Measurements from ENCODE around the gene VIT.
"Not testable (repeated sequence)": the region's sequence is repeated elsewhere in the genome, so short reads cannot be mapped to it uniquely, and the experiment has no call there.

The VIT gene

GRCh38 chr2:36805635-36806224 is 109.2 kb downstream of the VIT start:
- no peaks in the 10 kb centered on the region for H3K27me3 ChIP-seq (ENCODE audit: control insufficient read depth, insufficient read depth, low read length)
- no peaks in the 10 kb centered on the region for H3K36me3 ChIP-seq (ENCODE audit: control insufficient read depth, insufficient read depth, low read length)
- H3K9ac ChIP-seq (ENCODE audit: low read length): peak overlapping the region; percentile 39
- no peaks in the 10 kb centered on the region for H3K9me3 ChIP-seq (ENCODE audit: control insufficient read depth, low read length)
- H3K4me3 ChIP-seq (ENCODE audit: low read length): no peak overlapping the region
- peaks cover 26% of the 10 kb centered on the region for H3K4me1 ChIP-seq (ENCODE audit: control insufficient read depth, insufficient read depth, low read length)

- no peaks in the 10 kb centered on the region for H3K27me3 ChIP-seq (ENCODE audit: control insufficient read depth, insufficient read depth, low read length)
- no peaks in the 10 kb centered on the region for H3K36me3 ChIP-seq (ENCODE audit: control insufficient read depth, insufficient read depth, low read length)
- H3K4me1 ChIP-seq (ENCODE audit: control insufficient read depth, insufficient read depth, low read length): peaks cover 26% of the 10 kb centered on the region
- H3K9ac ChIP-seq (ENCODE audit: low read length): peak overlapping the region; percentile 26
- H3K9me3 ChIP-seq (ENCODE audit: control insufficient read depth, low read length): no peaks in the 10 kb centered on the region
- peak overlapping the region; percentile 16 for H3K4me3 ChIP-seq (ENCODE audit: low read length)
These were observed 110.8 kb downstream of the VIT start for GRCh38 chr2:36807223-36807886.

- no peaks in the 10 kb centered on the region for H3K27me3 ChIP-seq (ENCODE audit: control insufficient read depth, insufficient read depth, low read length)
- peak overlapping the region; percentile 26 for H3K9ac ChIP-seq (ENCODE audit: low read length)
- H3K36me3 ChIP-seq (ENCODE audit: control insufficient read depth, insufficient read depth, low read length): no peaks in the 10 kb centered on the region
- H3K9me3 ChIP-seq (ENCODE audit: control insufficient read depth, low read length): no peaks in the 10 kb centered on the region
- peaks cover 20% of the 10 kb centered on the region for H3K4me1 ChIP-seq (ENCODE audit: control insufficient read depth, insufficient read depth, low read length)
- no peak overlapping the region for H3K4me3 ChIP-seq (ENCODE audit: low read length)
These were observed 112.0 kb downstream of the VIT start for GRCh38 chr2:36808386-36809068.

- Histone ChIP-seq H3K9me3 (ENCODE audit: control insufficient read depth, low read length) (no peaks in the 10 kb centered on the region), H3K4me1 (ENCODE audit: control insufficient read depth, insufficient read depth, low read length) (peaks cover 20% of the 10 kb centered on the region), H3K36me3 (ENCODE audit: control insufficient read depth, insufficient read depth, low read length) (no peaks in the 10 kb centered on the region), H3K27me3 (ENCODE audit: control insufficient read depth, insufficient read depth, low read length) (no peaks in the 10 kb centered on the region), H3K4me3 (ENCODE audit: low read length) (no peak overlapping the region), H3K9ac (ENCODE audit: low read length) (no peak overlapping the region)
These were observed 112.5 kb downstream of the VIT start for GRCh38 chr2:36809069-36809445.

GRCh38 chr2:36811071-36811470 is 114.6 kb downstream of the VIT start:
- H3K4me3 ChIP-seq (ENCODE audit: low read length): no peak overlapping the region
- no peaks in the 10 kb centered on the region for H3K9me3 ChIP-seq (ENCODE audit: control insufficient read depth, low read length)
- no peaks in the 10 kb centered on the region for H3K27me3 ChIP-seq (ENCODE audit: control insufficient read depth, insufficient read depth, low read length)
- no peaks in the 10 kb centered on the region for H3K36me3 ChIP-seq (ENCODE audit: control insufficient read depth, insufficient read depth, low read length)
- peaks cover 20% of the 10 kb centered on the region for H3K4me1 ChIP-seq (ENCODE audit: control insufficient read depth, insufficient read depth, low read length)
- no peak overlapping the region for H3K9ac ChIP-seq (ENCODE audit: low read length)

GRCh38 chr2:36812196-36812595 is 115.7 kb downstream of the VIT start:
- H3K36me3 ChIP-seq (ENCODE audit: control insufficient read depth, insufficient read depth, low read length): no peaks in the 10 kb centered on the region
- no peaks in the 10 kb centered on the region for H3K9me3 ChIP-seq (ENCODE audit: control insufficient read depth, low read length)
- H3K9ac ChIP-seq (ENCODE audit: low read length): no peak overlapping the region
- no peaks in the 10 kb centered on the region for H3K27me3 ChIP-seq (ENCODE audit: control insufficient read depth, insufficient read depth, low read length)
- peaks cover 16% of the 10 kb centered on the region for H3K4me1 ChIP-seq (ENCODE audit: control insufficient read depth, insufficient read depth, low read length)
- H3K4me3 ChIP-seq (ENCODE audit: low read length): no peak overlapping the region

- H3K9me3 ChIP-seq (ENCODE audit: control insufficient read depth, low read length): no peaks in the 10 kb centered on the region
- no peak overlapping the region for H3K4me3 ChIP-seq (ENCODE audit: low read length)
- peaks cover 42% of the 10 kb centered on the region for H3K4me1 ChIP-seq (ENCODE audit: control insufficient read depth, insufficient read depth, low read length)
- H3K9ac ChIP-seq (ENCODE audit: low read length): no peak overlapping the region
- no peaks in the 10 kb centered on the region for H3K36me3 ChIP-seq (ENCODE audit: control insufficient read depth, insufficient read depth, low read length)
- no peaks in the 10 kb centered on the region for H3K27me3 ChIP-seq (ENCODE audit: control insufficient read depth, insufficient read depth, low read length)
These were observed 122.0 kb downstream of the VIT start for GRCh38 chr2:36818542-36818941.

GRCh38 chr2:36819095-36819711 is 122.7 kb downstream of the VIT start:
- Histone ChIP-seq H3K9me3 (ENCODE audit: control insufficient read depth, low read length) (no peaks in the 10 kb centered on the region), H3K36me3 (ENCODE audit: control insufficient read depth, insufficient read depth, low read length) (no peaks in the 10 kb centered on the region), H3K4me1 (ENCODE audit: control insufficient read depth, insufficient read depth, low read length) (peaks cover 42% of the 10 kb centered on the region), H3K4me3 (ENCODE audit: low read length) (no peak overlapping the region), H3K27me3 (ENCODE audit: control insufficient read depth, insufficient read depth, low read length) (no peaks in the 10 kb centered on the region), H3K9ac (ENCODE audit: low read length) (no peak overlapping the region)

GRCh38 chr2:36820942-36821605 is 124.6 kb downstream of the VIT start:
- no peaks in the 10 kb centered on the region for H3K27me3 ChIP-seq (ENCODE audit: control insufficient read depth, insufficient read depth, low read length)
- H3K9ac ChIP-seq (ENCODE audit: low read length): no peak overlapping the region
- no peaks in the 10 kb centered on the region for H3K9me3 ChIP-seq (ENCODE audit: control insufficient read depth, low read length)
- H3K4me3 ChIP-seq (ENCODE audit: low read length): no peak overlapping the region
- H3K4me1 ChIP-seq (ENCODE audit: control insufficient read depth, insufficient read depth, low read length): peaks cover 42% of the 10 kb centered on the region
- no peaks in the 10 kb centered on the region for H3K36me3 ChIP-seq (ENCODE audit: control insufficient read depth, insufficient read depth, low read length)

- H3K4me1 ChIP-seq (ENCODE audit: control insufficient read depth, insufficient read depth, low read length): peaks cover 34% of the 10 kb centered on the region
- no peaks in the 10 kb centered on the region for H3K36me3 ChIP-seq (ENCODE audit: control insufficient read depth, insufficient read depth, low read length)
- H3K9me3 ChIP-seq (ENCODE audit: control insufficient read depth, low read length): no peaks in the 10 kb centered on the region
- no peak overlapping the region for H3K9ac ChIP-seq (ENCODE audit: low read length)
- H3K27me3 ChIP-seq (ENCODE audit: control insufficient read depth, insufficient read depth, low read length): no peaks in the 10 kb centered on the region
- H3K4me3 ChIP-seq (ENCODE audit: low read length): no peak overlapping the region
These were observed 127.4 kb downstream of the VIT start for GRCh38 chr2:36823862-36824261.

GRCh38 chr2:36824273-36824672 is 127.8 kb downstream of the VIT start:
- Histone ChIP-seq H3K9me3 (ENCODE audit: control insufficient read depth, low read length) (no peaks in the 10 kb centered on the region), H3K4me3 (ENCODE audit: low read length) (no peak overlapping the region), H3K4me1 (ENCODE audit: control insufficient read depth, insufficient read depth, low read length) (peaks cover 30% of the 10 kb centered on the region), H3K36me3 (ENCODE audit: control insufficient read depth, insufficient read depth, low read length) (no peaks in the 10 kb centered on the region), H3K9ac (ENCODE audit: low read length) (no peak overlapping the region), H3K27me3 (ENCODE audit: control insufficient read depth, insufficient read depth, low read length) (no peaks in the 10 kb centered on the region)

GRCh38 chr2:36824683-36825082 is 128.2 kb downstream of the VIT start:
- not testable (repeated sequence) for H3K36me3 ChIP-seq (ENCODE audit: control insufficient read depth, insufficient read depth, low read length); H3K9me3 ChIP-seq (ENCODE audit: control insufficient read depth, low read length); H3K27me3 ChIP-seq (ENCODE audit: control insufficient read depth, insufficient read depth, low read length); H3K9ac ChIP-seq (ENCODE audit: low read length); H3K4me3 ChIP-seq (ENCODE audit: low read length)
- H3K4me1 ChIP-seq (ENCODE audit: control insufficient read depth, insufficient read depth, low read length): peaks cover 25% of the 10 kb centered on the region

Data from mucosa of stomach (tissue), 1 donor.